ENCODE results near the gene CAMK1G. TPM values are rescaled to one million over a fixed set of nuclear protein-coding genes. Genes with fewer than 3 reads are reported as not detected.

Gene CAMK1G
- polyA plus RNA-seq, 3 donors, result 0.04 to 0.18 TPM; not detected in 1

DNA sequence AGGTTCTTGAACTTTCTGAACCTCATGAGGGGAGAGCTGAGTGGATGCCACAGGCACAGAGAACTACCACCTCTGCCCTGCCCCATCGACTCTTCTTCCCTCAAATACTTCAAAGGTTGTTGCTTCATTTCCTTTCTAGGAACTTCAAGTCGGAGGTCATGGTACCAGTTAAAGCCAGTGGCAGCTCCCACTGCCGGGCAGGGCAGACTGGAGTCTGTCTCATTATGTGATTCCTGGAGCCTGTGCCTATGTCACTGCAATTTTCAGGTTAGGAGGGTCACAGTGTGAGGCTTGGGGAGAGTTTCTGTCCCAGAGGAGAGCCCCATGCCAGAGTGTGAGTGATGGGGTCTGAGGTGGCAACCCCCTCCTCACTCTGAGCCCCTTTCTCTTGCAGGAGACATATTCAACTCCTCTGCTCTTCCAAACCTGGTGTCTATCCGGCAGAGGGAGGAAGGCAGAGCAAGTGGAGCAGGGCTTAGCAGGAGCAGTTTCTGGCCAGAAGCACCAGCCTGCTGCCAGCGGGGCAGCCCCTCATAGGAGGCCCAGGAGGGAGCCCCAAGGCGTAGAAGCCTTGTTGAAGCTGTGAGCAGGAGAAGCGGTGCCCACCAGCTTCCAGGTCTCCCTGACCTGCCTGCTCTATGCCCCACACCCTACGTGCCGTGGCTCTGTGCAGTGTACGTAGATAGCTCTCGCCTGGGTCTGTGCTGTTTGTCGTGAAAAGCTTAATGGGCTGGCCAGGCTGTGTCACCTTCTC, 29.3 kb downstream of the CAMK1G start:
- 75 to 79% (median 75%) methylated on average over 12 of the region's 12 CpGs for WGBS, 3 donors
- H3K27ac ChIP-seq (ENCODE audit: low read depth, low read length), result no peak overlapping the region

DNA sequence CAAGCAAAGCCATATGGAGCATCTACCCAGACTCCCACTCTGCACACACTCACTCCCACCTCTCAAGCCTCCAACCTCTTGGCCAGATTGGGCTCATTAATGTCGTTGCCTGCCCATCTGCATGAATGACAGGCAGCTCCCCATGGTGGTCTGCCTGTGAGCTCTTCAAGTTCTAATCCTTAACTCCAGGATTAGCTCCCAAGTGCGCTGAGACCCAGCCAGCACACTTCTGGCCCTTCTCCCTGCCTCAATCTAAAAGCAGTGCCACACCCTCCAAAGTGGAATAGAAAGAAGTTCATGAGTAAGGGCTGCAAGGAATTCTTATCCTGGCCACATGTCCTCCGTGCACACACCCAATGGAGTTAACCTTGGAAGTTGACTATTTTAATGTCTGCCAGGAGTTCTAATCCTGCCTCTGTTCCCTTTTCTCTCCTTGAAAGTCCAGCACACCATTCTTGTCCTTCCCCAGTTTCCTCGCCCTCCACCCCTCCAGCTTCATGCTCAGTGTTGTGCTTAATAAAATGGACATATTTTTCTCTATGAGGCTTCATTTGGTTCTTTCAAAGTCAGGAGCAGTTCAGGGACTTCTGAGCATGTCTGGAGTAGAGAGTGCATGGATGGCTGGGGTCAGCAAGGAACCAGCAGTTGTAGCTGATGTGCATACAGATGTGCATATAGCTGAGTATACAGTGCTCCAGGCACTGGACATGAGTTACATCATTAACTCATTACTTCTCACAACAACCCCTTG, 30.1 kb downstream of the CAMK1G start:
- H3K27ac ChIP-seq (ENCODE audit: low read depth, low read length), result no peak overlapping the region
- WGBS, 3 donors, result 69 to 72% (median 69%) methylated on average over 4 of the region's 4 CpGs

DNA sequence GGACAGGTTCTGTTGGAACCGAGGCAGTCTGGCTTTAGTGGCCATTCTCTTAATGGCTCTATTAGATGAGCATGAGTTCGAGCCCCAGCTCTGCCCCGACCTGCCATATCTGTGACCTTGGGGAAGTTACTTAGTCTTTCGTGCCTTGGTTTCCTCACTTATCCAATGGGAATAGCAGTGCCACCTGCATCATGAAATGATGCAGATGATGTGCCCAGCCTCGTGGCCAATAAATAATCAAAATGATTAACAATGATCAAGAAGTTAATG, 30.6 kb downstream of the CAMK1G start:
- WGBS, 3 donors, result 85 to 89% (median 89%) methylated on average over 5 of the region's 5 CpGs

DNA sequence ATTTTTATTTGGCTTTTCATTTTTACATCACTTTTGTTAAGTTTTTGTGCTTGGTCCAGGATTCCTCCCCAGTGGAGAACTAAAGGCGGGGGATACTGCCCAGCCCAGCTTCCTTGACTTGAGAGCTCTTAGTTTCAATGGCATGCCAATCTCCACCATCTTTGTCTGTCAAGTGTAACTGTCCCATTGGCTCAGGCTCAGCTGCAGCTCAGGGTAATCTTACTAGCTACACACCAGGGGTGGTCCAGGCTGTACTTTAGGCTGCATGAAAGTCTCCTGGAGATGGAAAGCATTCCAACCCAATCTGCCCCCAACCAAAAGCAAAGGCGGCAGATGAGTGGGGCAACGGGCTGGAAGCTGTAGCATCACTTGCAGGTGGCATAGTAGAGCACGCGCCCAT, 31.4 kb downstream of the CAMK1G start:
- 95 to 98% (median 97%) methylated on average over 5 of the region's 5 CpGs for WGBS, 3 donors
- no peak overlapping the region for H3K27ac ChIP-seq (ENCODE audit: low read depth, low read length)

More for the DNA sequence above, 30.6 kb downstream of the CAMK1G start:
- H3K27ac ChIP-seq (ENCODE audit: low read depth, low read length), result no peak overlapping the region

DNA sequence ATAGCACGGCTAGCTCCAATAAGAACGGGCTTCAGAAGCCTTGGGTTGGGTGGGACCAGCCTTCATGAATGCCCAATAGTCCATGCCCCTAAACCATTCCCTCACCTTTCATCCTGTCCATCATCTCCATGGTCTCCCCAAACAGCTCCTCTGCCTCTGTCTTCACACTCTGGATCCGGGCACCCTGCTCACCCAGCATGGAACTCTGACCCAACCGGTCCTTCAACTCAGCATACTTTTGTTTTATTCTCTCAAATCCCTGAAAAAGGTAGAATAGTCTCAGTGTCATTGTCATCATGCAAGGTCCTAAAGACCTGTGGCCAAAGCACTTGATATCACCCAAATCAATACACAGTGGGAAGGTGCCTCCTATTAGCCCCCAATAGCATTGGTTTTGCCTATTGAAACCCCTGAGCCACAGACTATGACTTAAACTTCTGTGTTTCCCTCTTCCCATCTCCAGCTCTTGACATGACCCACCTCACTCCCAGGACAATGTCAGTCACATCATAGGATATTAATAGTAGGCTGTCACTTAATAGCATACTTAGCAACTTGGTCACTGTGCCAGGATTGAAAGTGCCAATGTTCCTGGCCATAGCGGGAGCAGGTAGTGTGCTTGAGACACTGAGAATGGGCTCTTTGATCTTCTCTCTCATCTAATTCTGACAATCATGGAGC, 33.0 kb downstream of the CAMK1G start:
- 95 to 98% (median 97%) methylated on average over 5 of the region's 5 CpGs for WGBS, 3 donors
- no peak overlapping the region for H3K27ac ChIP-seq (ENCODE audit: low read depth, low read length)

DNA sequence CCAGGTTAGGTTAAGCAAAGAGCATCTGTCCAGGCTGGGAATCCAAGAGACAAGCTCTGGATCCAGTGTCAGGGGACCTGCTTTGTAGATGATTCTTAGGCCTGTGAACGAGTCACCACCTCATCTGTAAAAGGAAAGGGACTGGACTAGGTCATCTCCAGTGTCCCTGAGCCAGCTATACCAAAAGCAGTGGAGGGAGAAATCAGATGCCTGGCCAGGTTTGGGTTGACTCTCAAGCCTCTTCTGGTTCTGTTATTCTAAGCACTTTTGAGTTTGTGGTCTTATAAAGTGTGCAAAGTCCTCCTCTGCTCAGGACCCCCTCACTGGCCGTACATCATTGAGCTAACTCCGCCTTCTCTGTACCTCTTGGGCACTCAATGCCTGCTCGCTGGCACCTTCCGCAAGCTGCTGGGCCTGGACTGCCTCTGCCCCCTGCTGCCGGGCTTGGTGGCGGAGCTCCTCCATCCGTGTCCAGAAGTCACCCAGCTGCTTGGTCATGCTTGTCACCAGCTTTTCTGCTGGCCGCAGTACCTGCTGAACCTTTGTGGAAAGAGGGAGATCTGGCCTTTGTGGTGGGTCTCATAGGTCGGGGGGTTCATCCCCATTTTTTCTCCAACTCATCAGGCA, 33.6 kb downstream of the CAMK1G start:
- no peak overlapping the region for H3K27ac ChIP-seq (ENCODE audit: low read depth, low read length)
- WGBS, 3 donors, result 93 to 96% (median 93%) methylated on average over 10 of the region's 10 CpGs

DNA sequence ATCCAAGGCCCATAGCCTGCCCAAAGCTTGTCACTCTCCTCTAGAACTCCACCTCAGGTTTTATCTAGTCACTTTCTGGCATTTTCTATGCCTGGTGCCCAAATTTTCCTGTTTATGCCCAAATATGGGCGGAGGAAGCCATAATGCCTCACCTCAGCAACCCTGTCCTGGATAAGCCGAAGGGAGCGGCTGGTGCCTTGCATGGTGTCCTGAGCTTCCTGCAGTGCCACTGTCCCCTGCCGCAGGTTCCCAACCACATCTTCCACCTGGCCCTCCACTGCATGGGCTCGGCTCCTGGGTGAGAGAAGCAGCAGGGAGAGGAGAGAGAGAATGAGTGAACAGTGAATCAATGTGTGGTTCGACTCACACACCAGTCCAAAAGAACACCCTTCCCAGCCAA, 34.2 kb downstream of the CAMK1G start:
- 93 to 98% (median 95%) methylated on average over 6 of the region's 6 CpGs for WGBS, 3 donors

DNA sequence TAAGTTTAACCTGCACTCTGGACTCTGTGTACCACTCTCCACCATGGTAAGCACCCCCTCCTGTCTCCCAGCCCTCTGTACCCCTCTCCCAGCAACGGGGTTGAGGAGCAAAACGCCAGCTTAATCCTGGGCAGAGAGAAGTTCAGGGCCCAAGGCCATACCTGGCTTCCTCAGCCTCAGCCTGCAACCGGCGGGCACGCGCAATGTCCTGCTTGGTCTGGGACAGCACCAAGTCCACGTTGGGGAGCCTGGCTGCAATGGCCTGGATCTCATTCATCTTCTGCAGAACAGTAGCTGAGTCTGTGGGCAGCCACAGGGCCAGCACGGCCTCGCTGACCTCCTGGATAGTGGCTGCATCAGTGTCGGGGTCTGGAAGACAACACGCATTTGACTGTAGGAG, 34.8 kb downstream of the CAMK1G start:
- 84 to 94% (median 88%) methylated on average over 11 of the region's 11 CpGs for WGBS, 3 donors
- no peak overlapping the region for H3K27ac ChIP-seq (ENCODE audit: low read depth, low read length)

More for the DNA sequence above, 34.2 kb downstream of the CAMK1G start:
- H3K27ac ChIP-seq (ENCODE audit: low read depth, low read length), result no peak overlapping the region

DNA sequence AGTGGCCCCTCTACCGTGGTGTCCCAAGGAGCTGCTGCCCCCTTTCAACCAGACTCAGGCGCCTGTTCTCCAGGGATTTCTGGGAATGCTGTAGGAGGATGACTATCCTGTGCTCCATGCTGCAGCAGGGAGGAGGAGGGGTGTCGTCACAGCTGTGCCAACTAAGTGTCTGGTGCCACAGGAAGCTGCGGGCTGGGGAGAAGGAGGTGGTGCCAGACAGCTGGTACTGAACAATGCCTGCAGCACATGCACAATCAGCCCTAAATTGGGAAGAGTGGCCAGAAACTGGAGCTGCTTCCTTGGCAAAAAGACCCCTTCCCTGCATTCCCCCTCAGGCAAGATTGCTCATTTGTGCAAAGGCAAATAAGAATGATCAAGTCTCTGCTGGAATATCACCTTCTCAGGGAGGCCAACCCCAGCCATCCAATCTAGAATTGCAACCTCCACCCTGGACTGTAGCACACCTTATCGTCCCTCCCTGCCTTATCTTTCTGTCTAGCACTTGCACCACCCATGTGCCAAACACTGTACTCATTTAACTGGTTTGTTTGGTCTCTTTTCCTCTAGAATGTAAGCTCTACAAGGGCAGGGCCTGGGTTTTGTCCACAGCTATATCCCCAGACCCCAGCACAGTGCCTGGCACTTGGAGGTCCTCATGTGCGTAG, 35.4 kb downstream of the CAMK1G start:
- 65 to 73% (median 70%) methylated on average over 6 of the region's 6 CpGs for whole genome bisulfite sequencing, 3 donors
- H3K27ac ChIP-seq (ENCODE audit: low read depth, low read length), result no peak overlapping the region

DNA sequence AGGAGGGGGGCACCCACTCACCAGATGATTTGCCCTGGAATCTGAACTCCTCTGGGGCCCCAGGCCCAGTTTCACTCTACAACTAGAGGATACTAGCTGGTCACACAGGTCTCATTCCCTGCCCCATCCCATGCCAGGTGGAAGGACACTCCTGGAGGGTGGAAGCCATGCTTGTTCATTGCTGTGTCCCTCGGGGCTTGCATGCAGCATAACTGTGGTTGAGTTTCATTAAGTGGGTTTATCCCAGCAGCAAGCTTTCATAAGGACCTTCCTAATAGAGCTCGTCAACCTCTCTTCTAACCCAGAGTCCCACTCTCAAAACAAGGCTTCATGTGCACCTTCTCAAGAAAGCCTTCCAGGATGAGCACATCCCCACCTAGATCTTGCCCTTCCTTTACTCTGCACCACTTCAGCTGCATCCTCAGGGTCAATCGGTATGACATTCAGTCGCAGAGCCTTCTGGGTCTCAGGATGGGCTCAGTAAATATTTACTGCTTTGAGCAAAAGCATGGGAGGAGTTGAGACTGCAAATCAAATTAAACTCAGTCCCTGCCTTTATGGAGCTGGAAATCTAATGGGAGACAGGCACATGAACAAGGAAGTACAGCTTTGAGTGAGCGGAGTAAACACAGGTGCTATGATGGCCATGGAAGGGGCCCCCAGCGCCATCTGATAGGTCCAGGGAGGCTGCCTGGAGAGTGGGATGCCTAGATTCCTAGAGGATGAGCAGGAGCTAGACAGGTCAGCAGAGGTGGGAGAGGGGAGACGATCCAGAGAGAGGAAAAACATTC, 36.4 kb downstream of the CAMK1G start:
- 90 to 91% (median 90%) methylated on average over 7 of the region's 7 CpGs for WGBS, 3 donors
- H3K27ac ChIP-seq (ENCODE audit: low read depth, low read length), result no peak overlapping the region

DNA sequence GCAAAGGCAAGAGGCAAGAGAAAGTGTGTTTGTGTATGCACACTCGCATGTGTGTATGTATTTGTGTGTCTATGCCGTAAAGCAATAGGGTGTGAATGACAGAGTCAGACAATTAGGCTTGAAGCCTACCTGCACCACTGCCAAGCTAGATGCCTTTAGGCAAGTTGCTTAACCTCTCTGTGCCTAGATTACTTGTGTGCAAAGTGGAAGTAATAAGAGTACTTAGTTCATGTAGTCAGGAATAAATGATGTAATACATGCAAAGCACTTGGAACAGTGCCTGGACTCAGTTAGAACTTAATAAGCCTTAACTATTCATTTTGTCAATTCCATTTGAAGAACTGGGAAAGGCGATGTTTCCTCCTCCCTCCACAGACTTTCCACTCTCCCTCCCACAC, 37.0 kb downstream of the CAMK1G start:
- no peak overlapping the region for H3K27ac ChIP-seq (ENCODE audit: low read depth, low read length)
- 80 to 89% (median 83%) methylated on average over 3 of the region's 3 CpGs for WGBS, 3 donors

DNA sequence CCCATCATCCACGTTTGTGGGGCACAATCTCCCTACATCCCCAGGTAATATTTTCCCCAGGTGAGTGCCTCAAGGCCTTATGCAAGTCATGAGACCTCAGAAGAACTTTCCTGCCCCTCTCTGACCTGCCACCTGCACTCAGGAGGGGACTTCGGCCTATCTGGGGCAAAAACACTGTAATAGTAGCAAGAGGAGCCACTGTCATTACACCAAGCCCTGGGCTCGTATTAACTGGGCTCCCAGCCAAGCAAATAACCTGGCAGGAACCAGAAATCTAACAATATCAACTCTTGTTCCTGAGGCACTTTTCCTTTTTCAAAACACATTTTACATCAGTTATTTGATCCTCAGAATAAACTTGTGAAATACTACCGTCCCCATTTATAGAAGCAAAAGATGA, 37.8 kb downstream of the CAMK1G start:
- 32 to 59% (median 48%) methylated on average over 4 of the region's 4 CpGs for WGBS, 3 donors
- H3K27ac ChIP-seq (ENCODE audit: low read depth, low read length), result no peak overlapping the region

DNA sequence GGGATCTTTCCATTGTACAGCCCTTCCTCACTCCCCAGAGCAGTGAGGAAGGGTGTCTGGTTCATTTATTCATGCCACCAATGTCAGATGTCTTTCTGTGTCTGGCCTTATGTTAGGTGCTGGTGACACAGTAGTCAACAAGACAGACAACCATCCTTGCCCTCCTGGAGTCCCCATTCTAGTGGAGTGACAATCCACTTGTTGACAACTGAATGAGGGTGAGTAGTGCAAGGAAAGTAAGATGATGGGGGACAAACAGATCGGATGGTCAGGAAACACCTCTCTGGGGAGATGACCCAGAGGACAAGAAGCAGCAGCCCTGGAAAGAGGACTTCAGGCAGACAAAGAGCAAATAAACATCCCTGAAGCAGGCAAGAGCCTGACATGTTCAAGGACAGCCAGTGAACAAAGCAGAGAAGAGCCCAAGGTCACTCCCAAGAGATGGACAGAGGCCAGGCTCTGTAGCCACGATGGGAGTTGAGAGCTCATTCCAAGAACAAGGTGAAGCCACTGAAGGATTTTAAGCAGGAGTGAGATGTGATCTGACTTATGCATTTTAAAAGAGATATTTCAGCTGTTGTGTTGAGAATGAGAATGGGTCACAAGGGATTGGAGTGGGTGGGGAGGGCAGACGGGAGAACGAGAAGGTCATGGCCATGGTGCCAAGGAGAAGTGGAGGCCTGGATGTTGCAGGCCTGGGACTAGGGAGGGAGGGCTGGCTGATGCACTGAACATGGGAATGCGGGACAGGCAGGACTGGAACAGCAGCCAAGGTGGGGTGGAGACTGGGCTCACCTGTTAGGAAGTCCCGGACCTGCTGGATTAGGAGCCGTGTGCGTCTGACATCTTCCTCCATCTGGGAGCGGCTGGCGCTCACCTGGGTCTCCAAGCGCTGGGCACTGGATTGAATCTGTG, 38.5 kb downstream of the CAMK1G start:
- WGBS, 3 donors, result 73 to 82% (median 75%) methylated on average over 11 of the region's 11 CpGs
- H3K27ac ChIP-seq (ENCODE audit: low read depth, low read length), result no peak overlapping the region

DNA sequence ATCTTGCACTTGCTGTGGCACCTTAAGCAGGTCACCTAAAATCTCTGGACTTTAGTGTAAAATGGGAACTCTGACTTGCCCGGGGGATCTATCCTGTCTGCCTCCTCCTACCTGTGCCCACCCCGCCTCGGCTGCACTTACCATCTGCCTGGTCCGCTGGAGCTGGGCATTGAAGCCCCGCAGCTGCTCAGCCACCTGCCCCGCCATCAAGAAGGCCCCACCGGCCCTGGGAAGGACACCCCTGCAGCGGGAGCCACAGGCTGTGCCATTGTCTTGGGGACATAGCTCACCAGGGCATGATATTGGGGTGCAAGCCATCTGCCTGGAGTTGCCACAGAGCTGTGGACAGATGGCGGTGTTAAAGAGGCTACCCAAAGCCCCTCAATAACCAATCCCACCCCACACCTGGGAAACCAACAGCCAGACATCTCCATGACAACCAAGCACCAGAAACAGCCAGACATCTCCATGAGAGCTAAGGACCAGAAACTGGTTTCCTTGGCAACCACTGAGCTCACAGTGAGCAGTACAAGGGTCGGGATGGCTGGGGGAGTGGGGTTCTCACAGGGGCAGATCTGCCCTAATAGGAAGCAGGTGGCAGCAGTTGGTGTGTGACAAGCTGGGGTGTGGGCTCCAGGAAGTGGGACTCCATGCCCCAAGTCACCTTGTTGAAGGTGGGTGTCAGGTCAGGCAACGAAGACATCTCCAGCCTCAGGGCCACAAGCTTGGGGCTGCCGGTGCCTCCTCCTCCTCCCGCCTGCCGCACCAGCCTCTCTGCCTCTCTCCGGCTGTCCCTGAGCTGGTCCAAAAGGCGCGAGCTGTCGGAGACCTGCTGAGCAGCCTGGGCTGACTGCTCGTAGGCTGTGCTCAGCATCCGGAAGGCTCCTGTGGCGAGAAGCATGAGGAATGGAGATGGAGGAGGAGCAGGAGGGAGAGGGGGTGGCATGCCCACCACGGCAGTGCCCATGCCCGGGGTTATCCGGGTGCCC, 39.6 kb downstream of the CAMK1G start:
- 90 to 92% (median 91%) methylated on average over 23 to 24 of the region's 24 CpGs for WGBS, 3 donors
- H3K27ac ChIP-seq (ENCODE audit: low read depth, low read length), result no peak overlapping the region

DNA sequence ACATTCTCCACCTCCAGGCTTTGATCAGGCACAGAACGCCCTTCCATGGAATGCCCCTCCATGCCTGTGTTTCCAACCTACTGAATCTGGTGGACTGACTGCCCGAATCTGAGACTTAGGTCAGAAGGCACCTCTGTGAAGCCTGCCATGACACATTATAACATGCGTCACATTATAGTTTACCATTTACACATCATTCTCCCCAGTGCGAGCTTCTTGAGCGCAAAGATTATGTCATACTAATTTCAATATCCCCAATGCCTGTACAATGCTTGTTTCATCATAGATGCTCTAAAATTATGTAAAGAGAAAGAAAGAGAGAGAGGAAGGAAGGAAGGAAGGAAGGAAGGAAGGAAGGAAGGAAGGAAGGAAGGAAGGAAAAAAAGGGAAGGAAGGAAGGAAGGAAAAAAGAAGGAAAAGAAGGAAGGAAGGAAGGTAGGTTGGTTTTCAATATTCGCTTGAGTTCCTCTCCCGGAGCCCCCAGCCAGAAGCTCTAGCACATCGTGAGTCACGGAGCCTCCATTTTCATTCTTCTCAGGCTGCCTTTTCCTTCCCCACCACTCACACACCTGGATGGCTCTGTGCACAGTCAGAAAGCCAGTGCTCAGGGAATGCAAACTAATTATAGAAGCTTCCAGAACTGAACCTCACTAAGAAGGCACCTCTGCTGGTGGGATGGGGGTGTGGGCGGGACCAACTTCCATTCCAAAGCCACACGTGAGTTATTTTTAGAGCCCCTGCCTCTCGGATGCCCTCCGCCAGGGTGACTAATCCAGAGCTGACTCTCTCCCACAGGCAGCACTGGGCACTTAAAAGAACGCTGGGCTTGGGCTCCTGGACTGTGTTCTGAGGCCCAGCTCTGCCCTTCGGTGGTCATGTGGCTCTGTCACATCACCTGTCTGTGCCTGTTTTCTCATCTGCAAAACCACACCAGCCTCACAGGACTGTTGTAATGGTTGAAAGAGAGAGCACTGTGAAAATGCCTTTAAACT, 41.3 kb downstream of the CAMK1G start:
- 80 to 93% (median 82%) methylated on average over 14 to 15 of the region's 15 CpGs for WGBS, 3 donors
- no peak overlapping the region for H3K27ac ChIP-seq (ENCODE audit: low read depth, low read length)
